Measurements from ENCODE around the gene CLSTN2.

The CLSTN2 gene

DNA sequence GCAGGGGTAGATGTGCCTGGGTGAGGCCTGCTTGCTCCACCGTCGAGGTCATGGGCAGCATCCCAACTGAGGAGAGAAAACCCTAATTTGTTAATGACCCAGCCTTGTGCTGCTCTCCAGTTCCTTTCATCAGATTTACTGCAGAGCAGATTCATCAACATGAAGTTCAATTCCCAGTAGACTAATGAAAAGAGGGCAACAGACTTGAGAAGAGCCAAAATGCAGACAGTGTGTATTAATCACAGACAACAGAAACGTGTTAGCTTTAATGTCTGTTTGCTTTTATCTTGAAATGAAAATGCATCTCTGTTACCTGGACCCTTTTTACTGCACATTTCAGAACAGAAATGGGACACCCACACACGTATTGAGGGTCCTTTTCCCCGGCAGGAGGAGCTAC, 639.4 kb downstream of the CLSTN2 start:
- TF ChIP-seq, protein P1, sequence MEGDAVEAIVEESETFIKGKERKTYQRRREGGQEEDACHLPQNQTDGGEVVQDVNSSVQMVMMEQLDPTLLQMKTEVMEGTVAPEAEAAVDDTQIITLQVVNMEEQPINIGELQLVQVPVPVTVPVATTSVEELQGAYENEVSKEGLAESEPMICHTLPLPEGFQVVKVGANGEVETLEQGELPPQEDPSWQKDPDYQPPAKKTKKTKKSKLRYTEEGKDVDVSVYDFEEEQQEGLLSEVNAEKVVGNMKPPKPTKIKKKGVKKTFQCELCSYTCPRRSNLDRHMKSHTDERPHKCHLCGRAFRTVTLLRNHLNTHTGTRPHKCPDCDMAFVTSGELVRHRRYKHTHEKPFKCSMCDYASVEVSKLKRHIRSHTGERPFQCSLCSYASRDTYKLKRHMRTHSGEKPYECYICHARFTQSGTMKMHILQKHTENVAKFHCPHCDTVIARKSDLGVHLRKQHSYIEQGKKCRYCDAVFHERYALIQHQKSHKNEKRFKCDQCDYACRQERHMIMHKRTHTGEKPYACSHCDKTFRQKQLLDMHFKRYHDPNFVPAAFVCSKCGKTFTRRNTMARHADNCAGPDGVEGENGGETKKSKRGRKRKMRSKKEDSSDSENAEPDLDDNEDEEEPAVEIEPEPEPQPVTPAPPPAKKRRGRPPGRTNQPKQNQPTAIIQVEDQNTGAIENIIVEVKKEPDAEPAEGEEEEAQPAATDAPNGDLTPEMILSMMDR (IDR thresholded peaks at IDR 0.05) = no peak
- Mint-ChIP-seq H3K27ac (no peak overlapping the region), H3K4me1 (peaks cover 20% of the 10 kb centered on the region), H3K4me3 (no peak overlapping the region), H3K27me3 (ENCODE audit: low read depth, poor library complexity) (peaks cover 14% of the 10 kb centered on the region), H3K9me3 (no peaks in the 10 kb centered on the region), H3K36me3 (ENCODE audit: low read depth) (no peaks in the 10 kb centered on the region)
- no peak for DNase-seq

DNA sequence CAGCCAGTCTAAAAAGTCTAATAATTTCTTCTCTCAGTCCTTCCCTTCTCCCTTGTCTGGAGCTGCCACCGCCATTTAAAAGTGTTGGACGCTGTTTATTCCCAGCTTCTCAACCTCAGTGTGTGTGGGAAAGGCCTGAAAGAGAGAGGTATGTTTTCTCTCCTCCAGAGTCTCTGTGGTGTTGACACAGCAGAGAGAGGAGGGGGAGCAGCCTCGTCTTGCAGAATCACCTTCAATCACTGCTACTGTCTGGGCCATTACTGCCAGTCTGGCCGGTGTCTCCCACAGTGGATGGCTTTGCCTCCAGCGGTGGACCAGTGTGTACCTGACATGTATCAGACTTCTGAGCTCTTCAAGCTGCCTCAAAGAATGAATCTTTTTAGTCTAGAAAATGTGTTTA, 641.5 kb downstream of the CLSTN2 start:
- H3K4me3 Mint-ChIP-seq = no peak overlapping the region
- no peaks in the 10 kb centered on the region for H3K36me3 Mint-ChIP-seq (ENCODE audit: low read depth)
- no peaks in the 10 kb centered on the region for H3K9me3 Mint-ChIP-seq
- TF ChIP-seq, protein P1 (IDR thresholded peaks at IDR 0.05) = no peak
- H3K4me1 Mint-ChIP-seq = peaks cover 20% of the 10 kb centered on the region
- peaks cover 14% of the 10 kb centered on the region for H3K27me3 Mint-ChIP-seq (ENCODE audit: low read depth, poor library complexity)
- no peak overlapping the region for H3K27ac Mint-ChIP-seq
- DNase-seq = no peak

DNA sequence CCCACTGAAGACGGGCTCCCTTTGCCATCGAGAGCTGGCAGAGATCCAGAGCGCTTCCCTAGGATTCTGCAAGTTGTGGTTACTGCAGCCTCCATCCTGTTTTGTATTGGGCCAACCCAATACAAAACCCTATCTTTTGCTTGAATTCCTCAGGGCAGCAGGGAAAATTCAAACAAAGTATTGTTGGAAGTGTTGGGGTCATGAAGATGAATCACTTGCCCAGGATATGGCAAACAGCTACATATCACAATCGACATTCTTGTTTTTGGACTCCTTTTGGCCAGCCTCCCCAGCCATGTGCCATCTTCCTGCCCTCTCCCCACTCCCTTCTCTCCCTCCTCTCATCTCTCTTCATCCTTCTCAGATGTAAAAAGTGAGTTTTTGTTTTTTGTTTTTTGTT, 642.9 kb downstream of the CLSTN2 start:
- TF ChIP-seq, protein P1 (IDR thresholded peaks at IDR 0.05) = no peak
- Mint-ChIP-seq H3K27ac (no peak overlapping the region), H3K9me3 (no peaks in the 10 kb centered on the region), H3K4me3 (no peak overlapping the region), H3K27me3 (ENCODE audit: low read depth, poor library complexity) (peaks cover 14% of the 10 kb centered on the region), H3K36me3 (ENCODE audit: low read depth) (no peaks in the 10 kb centered on the region), H3K4me1 (peaks cover 13% of the 10 kb centered on the region)
- DNase-seq = no peak

DNA sequence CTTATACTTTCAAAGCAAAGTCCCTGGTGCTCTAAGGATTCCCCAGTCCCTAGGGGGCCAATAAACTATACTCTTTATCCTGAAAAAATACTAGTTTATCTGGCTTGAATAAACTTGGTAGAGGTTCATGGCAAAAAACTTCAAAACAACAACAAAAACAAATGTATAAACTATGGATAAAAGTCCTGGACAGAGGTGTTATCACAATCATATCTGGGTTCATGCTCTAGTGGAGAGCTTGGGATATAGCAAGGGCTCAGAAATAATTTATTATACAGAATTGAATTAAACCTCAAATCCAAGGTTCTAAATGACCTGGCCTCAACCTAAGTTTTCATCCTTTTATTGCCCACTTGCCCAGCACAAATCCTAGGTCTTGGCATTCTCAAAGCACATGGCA, 644.3 kb downstream of the CLSTN2 start:
- Mint-ChIP-seq H3K27ac (no peak overlapping the region), H3K4me1 (peaks cover 7% of the 10 kb centered on the region), H3K4me3 (no peak overlapping the region), H3K9me3 (no peaks in the 10 kb centered on the region), H3K27me3 (ENCODE audit: low read depth, poor library complexity) (peaks cover 11% of the 10 kb centered on the region), H3K36me3 (ENCODE audit: low read depth) (no peaks in the 10 kb centered on the region)
- no peak for DNase-seq
- TF ChIP-seq, protein P1 (IDR thresholded peaks at IDR 0.05) = no peak

DNA sequence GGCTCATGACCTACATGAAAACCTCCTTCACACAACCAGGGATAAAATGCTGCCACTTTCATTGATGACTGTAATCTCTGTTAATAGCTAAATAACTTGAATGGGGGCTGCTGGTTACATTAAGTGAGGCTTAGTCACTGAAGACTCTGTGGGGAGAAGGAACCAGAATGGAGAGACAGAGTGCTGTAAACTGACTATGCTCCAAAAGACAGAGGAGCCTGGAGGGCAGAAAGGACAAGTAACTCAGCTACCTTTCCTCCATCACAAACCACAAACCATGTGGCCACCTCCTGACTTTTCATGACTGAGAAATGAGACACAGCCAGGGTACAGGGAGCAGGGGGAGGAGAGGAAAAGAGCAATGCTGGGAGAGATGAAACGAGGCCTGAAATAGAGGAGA, 645.8 kb downstream of the CLSTN2 start:
- H3K36me3 Mint-ChIP-seq (ENCODE audit: low read depth) = no peaks in the 10 kb centered on the region
- TF ChIP-seq, protein P1 (IDR thresholded peaks at IDR 0.05) = no peak
- no peak for DNase-seq
- peaks cover 7% of the 10 kb centered on the region for H3K4me1 Mint-ChIP-seq
- no peak overlapping the region for H3K4me3 Mint-ChIP-seq
- H3K27me3 Mint-ChIP-seq (ENCODE audit: low read depth, poor library complexity) = peaks cover 10% of the 10 kb centered on the region
- H3K27ac Mint-ChIP-seq = no peak overlapping the region
- H3K9me3 Mint-ChIP-seq = no peaks in the 10 kb centered on the region

DNA sequence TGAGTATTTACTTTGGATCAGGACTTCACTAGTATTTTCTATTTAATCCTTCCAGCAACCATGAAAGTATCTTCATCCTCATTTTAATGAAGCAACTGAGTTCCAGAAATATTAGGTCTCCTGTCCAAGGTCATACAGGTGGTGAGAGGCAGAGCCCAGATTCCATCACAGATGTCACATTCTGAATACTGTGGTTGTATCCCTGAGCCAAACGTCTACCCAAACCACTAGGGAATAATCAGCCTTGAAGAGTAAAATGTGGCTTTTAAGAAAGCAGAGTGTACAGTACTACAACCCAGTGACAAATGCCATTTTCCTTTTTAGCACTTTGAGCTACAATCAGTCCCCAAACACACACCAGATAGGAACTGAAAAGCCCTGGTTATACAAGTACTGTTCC, 649.6 kb downstream of the CLSTN2 start:
- DNase-seq = no peak
- TF ChIP-seq, protein P1 (IDR thresholded peaks at IDR 0.05) = no peak
- no peaks in the 10 kb centered on the region for H3K36me3 Mint-ChIP-seq (ENCODE audit: low read depth)

More for the DNA sequence above, 649.6 kb downstream of the CLSTN2 start:
- Mint-ChIP-seq H3K4me3 (no peak overlapping the region), H3K9me3 (no peaks in the 10 kb centered on the region), H3K4me1 (no peaks in the 10 kb centered on the region), H3K27me3 (ENCODE audit: low read depth, poor library complexity) (no peaks in the 10 kb centered on the region), H3K27ac (no peak overlapping the region)

Measured in nephron progenitor cell (in vitro differentiated cells).